Stimulated activated CD8-positive, alpha-beta memory T cell treated with anti-CD3 and anti-CD28 coated beads, Interleukin-7, amount 100 ng/mL, for 4 hours (primary cell): ENCODE results near the gene GLCE.

Experiments
- DNase-seq, 2 donors: peaks; one replicate each; pipeline ENCODE4 v3.0.0-alpha.2; 2020; ENCODE audit warnings: low read depth in 2 of 2

GLCE gene

DNA sequence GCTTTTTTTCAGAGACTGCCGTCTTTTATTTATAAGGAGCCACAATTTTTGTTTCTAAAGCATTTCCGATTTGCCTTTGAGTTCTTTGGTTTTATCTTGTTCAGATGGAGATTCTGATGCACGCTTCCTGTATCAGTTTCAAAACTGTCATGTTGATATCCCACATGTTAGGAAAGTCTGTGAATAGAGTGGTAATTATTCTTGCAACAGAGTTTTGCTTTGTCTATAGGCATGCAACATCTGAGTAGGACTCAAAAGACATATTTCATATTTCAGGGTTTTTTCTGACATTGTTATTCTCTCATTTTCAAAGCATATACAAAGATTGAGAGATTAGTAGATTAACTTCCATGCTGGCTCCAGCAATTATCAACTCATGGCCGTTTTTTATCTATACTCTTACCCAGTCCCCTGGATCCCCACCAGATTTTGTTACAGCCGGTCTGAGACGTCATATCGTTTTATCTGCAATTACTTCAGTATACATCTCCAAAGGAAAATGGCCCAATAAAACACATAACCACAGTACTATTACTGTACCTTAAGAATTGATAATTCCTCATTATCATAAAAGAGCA is 160.6 kb downstream of the GLCE start:
- DNase-seq, result no peak
